Esophagus (tissue), 2 donors: Measurements from ENCODE around the gene PRMT2. TPM values are rescaled to one million over a fixed set of nuclear protein-coding genes. Genes with fewer than 3 reads are reported as not detected.
"Not testable (repeated sequence)": the region's sequence is repeated elsewhere in the genome, so short reads cannot be mapped to it uniquely, and the experiment has no call there.

Experiments
- H3K27ac ChIP-seq, 2 donors: one replicate each; pipeline ENCODE4 v1.5.1; 2013; ENCODE audit warnings: low read depth in 2 of 2, mild to moderate bottlenecking in 2 of 2, inconsistent platforms in 1 of 2, low read length in 1 of 2, moderate library complexity in 1 of 2
- H3K27me3 ChIP-seq, 2 donors: one replicate each; pipeline ENCODE4 v1.6.1; 2013; ENCODE audit warnings: low read length in 2 of 2, control low read depth in 1 of 2, mild to moderate bottlenecking in 1 of 2; ENCODE audit not compliant: insufficient read depth in 2 of 2, control insufficient read depth in 1 of 2
- H3K36me3 ChIP-seq, 2 donors: one replicate each; pipeline ENCODE4 v1.6.1; 2013; ENCODE audit warnings: low read length in 1 of 2; ENCODE audit not compliant: control insufficient read depth in 2 of 2, insufficient read depth in 2 of 2
- H3K4me1 ChIP-seq, 2 donors: one replicate each; pipeline ENCODE4 v1.6.1; 2013; ENCODE audit warnings: low read length in 1 of 2; ENCODE audit not compliant: control insufficient read depth in 2 of 2, insufficient read depth in 2 of 2
- H3K4me3 ChIP-seq, 2 donors: one replicate each; pipeline ENCODE4 v1.5.1; 2013; ENCODE audit warnings: low read length in 2 of 2, mild to moderate bottlenecking in 2 of 2, low read depth in 1 of 2, moderate library complexity in 1 of 2
- H3K9me3 ChIP-seq, 2 donors: one replicate each; pipeline ENCODE4 v1.6.1; 2013; ENCODE audit warnings: mild to moderate bottlenecking in 2 of 2, low read depth in 1 of 2, low read length in 1 of 2, moderate library complexity in 1 of 2; ENCODE audit not compliant: control insufficient read depth in 2 of 2, insufficient read depth in 1 of 2
- WGBS, 2 donors: extraction: QIAGEN DNeasy Blood & Tissue Kit; methylation state at CpG; one replicate each; pipeline ENCODE4 v1.1.7; 2013; 5-methylcytosine and 5-hydroxymethylcytosine counted together
- polyA plus RNA-seq, 2 donors: library from polyadenylated mRNA; stranded (reverse); fragments of 200-250 nt; gene quantifications; one replicate each; pipeline ENCODE4 v1.2.3, GENCODE V29; 2013
- donor health status: healthy with polysubstance abuse.
- donor health status: Bipolar disorder and iron deficiency.

PRMT2 gene
- polyA plus RNA-seq, 2 donors = 54.7 to 91.4 TPM

GRCh38 chr21:46676542-46676941 lies 41.1 kb downstream of the PRMT2 start:
- H3K27me3 ChIP-seq, H3K27ac ChIP-seq, H3K9me3 ChIP-seq, H3K36me3 ChIP-seq, H3K4me1 ChIP-seq, H3K4me3 ChIP-seq: not testable (repeated sequence)
- WGBS, 2 donors = 81 to 92% methylated on average over 2 of the region's 2 CpGs

- 49 to 57% methylated on average over 5 of the region's 5 CpGs for WGBS, 2 donors
- not testable (repeated sequence) for H3K36me3 ChIP-seq, H3K4me1 ChIP-seq, H3K27ac ChIP-seq, H3K9me3 ChIP-seq, H3K4me3 ChIP-seq, H3K27me3 ChIP-seq
Measured at GRCh38 chr21:46681593-46681992, 46.1 kb downstream of the PRMT2 start.

GRCh38 chr21:46698652-46699051 lies 63.2 kb downstream of the PRMT2 start:
- not testable (repeated sequence) for H3K4me3 ChIP-seq, H3K36me3 ChIP-seq, H3K9me3 ChIP-seq, H3K4me1 ChIP-seq, H3K27ac ChIP-seq, H3K27me3 ChIP-seq
- WGBS, 2 donors = 76 to 87% methylated on average over 19 to 46 of the region's 81 CpGs

- 76 to 78% methylated on average over 37 to 38 of the region's 69 CpGs for WGBS, 2 donors
- H3K27me3 ChIP-seq, H3K27ac ChIP-seq, H3K4me3 ChIP-seq, H3K9me3 ChIP-seq, H3K4me1 ChIP-seq, H3K36me3 ChIP-seq: not testable (repeated sequence)
Measured at GRCh38 chr21:46699104-46699503, 63.6 kb downstream of the PRMT2 start.

Other genes starting within 250 kb of the PRMT2 start
- gene DIP2A, start 176.8 kb upstream of the PRMT2 start, polyA plus RNA-seq = 10 to 100 TPM; 15.3 to 29.7 TPM
- gene S100B, start 30.6 kb upstream of the PRMT2 start, polyA plus RNA-seq = 10 to 100 TPM in 1 of 2 donors, 1 to 10 TPM in 1; 2.3 to 11.6 TPM